ENCODE results near the gene CLRN2. TPM values are rescaled to one million over a fixed set of nuclear protein-coding genes. Genes with fewer than 3 reads are reported as not detected.

The CLRN2 gene
- total RNA-seq, 1 experiment from 2014 or later, result not detected

DNA sequence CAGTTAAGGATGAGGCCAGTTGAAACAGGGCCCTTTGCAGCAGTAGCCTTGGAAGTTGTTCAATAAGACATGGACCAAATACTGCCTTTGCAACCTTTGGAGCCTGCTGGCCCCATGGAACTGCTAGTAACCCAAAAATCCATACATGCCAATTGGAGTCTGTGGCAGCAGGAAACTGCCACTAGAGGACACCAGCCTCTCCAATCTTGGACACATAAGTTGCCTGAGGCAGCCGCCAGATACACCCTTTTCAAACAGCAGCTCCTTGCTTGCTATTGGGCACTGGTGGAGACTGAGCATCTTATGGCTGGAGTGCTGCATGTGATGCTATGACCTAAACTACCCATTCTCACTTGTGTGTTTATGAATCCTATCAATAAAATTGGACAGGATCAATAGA is 47.2 kb downstream of the CLRN2 start (continued):
- no peak for TF ChIP-seq ZNF274 (IDR thresholded peaks at IDR 0.05; ENCODE audit: low read depth, low read length)

DNA sequence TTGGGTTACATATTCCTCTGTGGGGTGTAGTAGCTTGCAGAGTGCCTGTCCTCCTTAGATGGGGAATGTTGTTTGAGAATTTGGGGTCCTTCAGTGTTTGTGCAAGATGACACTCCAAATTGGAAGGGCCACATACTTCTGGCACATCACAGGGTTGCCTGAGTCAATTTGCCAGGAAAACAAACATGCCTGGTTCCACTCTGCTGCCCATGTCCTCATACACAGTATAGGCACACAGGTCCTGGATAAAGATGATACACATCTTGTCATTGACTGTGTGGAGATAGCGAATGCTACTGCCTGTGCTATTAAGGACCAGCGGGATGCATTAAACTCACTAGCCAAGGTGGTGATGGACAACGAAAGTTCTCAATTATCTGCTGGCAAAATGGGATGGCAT is 50.9 kb downstream of the CLRN2 start:
- H3K27ac ChIP-seq (ENCODE audit: low read depth, low read length), result no peak overlapping the region
- H4K20me1 ChIP-seq (ENCODE audit: insufficient read depth), result no peaks in the 10 kb centered on the region
- no peak overlapping the region for H3K4me3 ChIP-seq (replicated peaks in 1 of 2; ENCODE audit: low read depth in 1 of 2, low read length in 2 of 2)
- H3K9me3 ChIP-seq (ENCODE audit: control insufficient read depth in 1 of 2, insufficient read depth in 1 of 2, low read depth in 1 of 2, low read length in 2 of 2), result no peaks in the 10 kb centered on the region
- no peak for ATAC-seq
- DNase-seq (ENCODE audit: low read depth, low spot score), result no peak
- ChIA-PET RAD21 (ENCODE audit: low non-redundant PET in 1 of 2, low total read pairs in 2 of 2, uncharacterized antibody in 2 of 2, unreplicated experiment in 2 of 2) (no interaction called here), POLR2A (no interaction called here), CTCF (no interaction called here)
- no peaks in the 10 kb centered on the region for H3K9me2 ChIP-seq (ENCODE audit: insufficient read depth)
- no peaks in the 10 kb centered on the region for H3K79me2 ChIP-seq (ENCODE audit: insufficient read depth, low read length)
- no peak overlapping the region for H3K4me2 ChIP-seq (ENCODE audit: low read length)
- H2AFZ ChIP-seq (ENCODE audit: low read depth, low read length, poor library complexity, severe bottlenecking), result no peak overlapping the region
- H3K27me3 ChIP-seq (ENCODE audit: insufficient read depth, low read length), result no peaks in the 10 kb centered on the region
- H3K4me1 ChIP-seq (ENCODE audit: control insufficient read depth in 1 of 2, insufficient read depth in 2 of 2, low read length in 2 of 2), result peaks cover 0 to 7% of the 10 kb centered on the region in 2 experiments; a peak in 2 of 4 replicates
- H3K9ac ChIP-seq (ENCODE audit: low read length), result no peak overlapping the region
- no peaks in the 10 kb centered on the region for H3K36me3 ChIP-seq (ENCODE audit: control insufficient read depth in 1 of 2, insufficient read depth in 2 of 2, low read length in 2 of 2)
- no TSS peak for BruUV-seq (replicated peaks)
- TF ChIP-seq SIN3A (IDR thresholded peaks at IDR 0.05; ENCODE audit: low read depth), result no peak
- TF ChIP-seq EZH2phosphoT487 (IDR thresholded peaks at IDR 0.05; ENCODE audit: borderline replicate concordance), result no peak
- TF ChIP-seq EGR1 (IDR thresholded peaks at IDR 0.05; ENCODE audit: low read depth), result no peak
- TF ChIP-seq ZBTB33 (IDR thresholded peaks at IDR 0.05; ENCODE audit: extremely low read depth, insufficient replicate concordance, low read length), result no peak
- intact Hi-C loops (cut with micrococcal nuclease), result no loop called here

DNA sequence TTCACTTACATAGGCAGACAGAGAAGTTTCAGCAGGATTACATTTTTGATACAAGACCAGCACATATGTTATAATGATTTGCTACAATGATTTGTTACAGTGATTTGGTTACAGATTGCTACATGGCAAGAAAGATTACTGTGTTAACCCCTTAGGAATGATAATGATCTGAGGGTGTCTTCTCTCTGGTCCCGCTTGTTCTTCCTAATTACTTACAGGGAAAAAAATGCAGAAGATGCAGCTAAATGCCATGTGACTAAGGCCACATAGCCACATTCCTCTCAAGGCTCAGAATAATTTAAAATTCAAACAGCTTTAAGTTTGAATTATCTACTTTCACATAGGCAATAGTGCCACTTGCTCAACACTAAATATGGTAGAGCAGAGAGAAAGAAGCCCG is 52.3 kb downstream of the CLRN2 start:
- intact Hi-C loops (cut with micrococcal nuclease), result no loop called here
- no peaks in the 10 kb centered on the region for H3K36me3 ChIP-seq (ENCODE audit: control insufficient read depth in 1 of 2, insufficient read depth in 2 of 2, low read length in 2 of 2)
- BruUV-seq (replicated peaks), result no TSS peak
- POLR2A ChIA-PET, result no interaction called here
- RAD21 ChIA-PET (ENCODE audit: low non-redundant PET in 1 of 2, low total read pairs in 2 of 2, uncharacterized antibody in 2 of 2, unreplicated experiment in 2 of 2), result no interaction called here
- no peak overlapping the region for H3K4me3 ChIP-seq (replicated peaks in 1 of 2; ENCODE audit: low read depth in 1 of 2, low read length in 2 of 2)
- no peaks in the 10 kb centered on the region for H4K20me1 ChIP-seq (ENCODE audit: insufficient read depth)
- no peaks in the 10 kb centered on the region for H3K79me2 ChIP-seq (ENCODE audit: insufficient read depth, low read length)
- CTCF ChIA-PET, result no interaction called here
- no peaks in the 10 kb centered on the region for H3K27me3 ChIP-seq (ENCODE audit: insufficient read depth, low read length)
- no peaks in the 10 kb centered on the region for H3K4me1 ChIP-seq (ENCODE audit: control insufficient read depth in 1 of 2, insufficient read depth in 2 of 2, low read length in 2 of 2)
- no peak overlapping the region for H3K4me2 ChIP-seq (ENCODE audit: low read length)
- H3K9ac ChIP-seq (ENCODE audit: low read length), result no peak overlapping the region
- no peaks in the 10 kb centered on the region for H3K9me2 ChIP-seq (ENCODE audit: insufficient read depth)
- no peak overlapping the region for H3K27ac ChIP-seq (ENCODE audit: low read depth, low read length)
- ATAC-seq, result no peak
- no peak for DNase-seq (ENCODE audit: low read depth, low spot score)
- TF ChIP-seq EZH2phosphoT487 (IDR thresholded peaks at IDR 0.05; ENCODE audit: borderline replicate concordance) (no peak), FOSL1 (IDR thresholded peaks at IDR 0.05; ENCODE audit: low read depth) (no peak), POLR2A (IDR thresholded peaks at IDR 0.05; ENCODE audit: borderline replicate concordance, extremely low read depth, insufficient read depth, insufficient read length) (no peak), POLR2AphosphoS5 (IDR thresholded peaks at IDR 0.05; ENCODE audit: low read depth, low read length) (no peak), JUND (IDR thresholded peaks at IDR 0.05) (no peak), SP1 (IDR thresholded peaks at IDR 0.05; ENCODE audit: low read depth) (no peak), RAD21 (IDR thresholded peaks at IDR 0.05; ENCODE audit: low read depth) (no peak)
- TF ChIP-seq, protein P1, sequence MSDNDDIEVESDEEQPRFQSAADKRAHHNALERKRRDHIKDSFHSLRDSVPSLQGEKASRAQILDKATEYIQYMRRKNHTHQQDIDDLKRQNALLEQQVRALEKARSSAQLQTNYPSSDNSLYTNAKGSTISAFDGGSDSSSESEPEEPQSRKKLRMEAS (IDR thresholded peaks at IDR 0.05), result no peak
- TF ChIP-seq, protein P2, sequence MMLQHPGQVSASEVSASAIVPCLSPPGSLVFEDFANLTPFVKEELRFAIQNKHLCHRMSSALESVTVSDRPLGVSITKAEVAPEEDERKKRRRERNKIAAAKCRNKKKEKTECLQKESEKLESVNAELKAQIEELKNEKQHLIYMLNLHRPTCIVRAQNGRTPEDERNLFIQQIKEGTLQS (IDR thresholded peaks at IDR 0.05), result no peak
- no peaks in the 10 kb centered on the region for H3K9me3 ChIP-seq (ENCODE audit: control insufficient read depth in 1 of 2, insufficient read depth in 1 of 2, low read depth in 1 of 2, low read length in 2 of 2)
- H2AFZ ChIP-seq (ENCODE audit: low read depth, low read length, poor library complexity, severe bottlenecking), result no peak overlapping the region

All from HCT116 (cell line).